Hepatocyte (in vitro differentiated cells): ENCODE measurements around the gene GMDS. TPM values are rescaled to one million over a fixed set of nuclear protein-coding genes. Genes with fewer than 3 reads are reported as not detected.

ENCODE experiments used
- DNase-seq: peaks from one replicate; pipeline ENCODE4 v3.0.0-alpha.2; 2016; ENCODE audit warnings: low spot score
- H2AFZ ChIP-seq: fragments of 200-600 bp; sonication (generic); 2 replicates; pipeline ENCODE4 v1.6.0; 2016; ENCODE audit warnings: antibody characterized with exemption, mild to moderate bottlenecking
- H3K27ac ChIP-seq: fragments of 200-600 bp; sonication (generic); 2 replicates; pipeline ENCODE4 v1.5.1; 2016; ENCODE audit warnings: mild to moderate bottlenecking
- H3K27me3 ChIP-seq: fragments of 200-600 bp; sonication (generic); 2 replicates; pipeline ENCODE4 v1.6.1; 2016
- H3K36me3 ChIP-seq: fragments of 200-600 bp; sonication (generic); replicated peaks from 2 replicates; pipeline ENCODE4 v1.5.1; 2016; ENCODE audit warnings: low read depth; ENCODE audit not compliant: insufficient read depth
- H3K4me1 ChIP-seq: fragments of 200-600 bp; sonication (generic); 2 replicates; pipeline ENCODE4 v1.5.1; 2016; ENCODE audit warnings: mild to moderate bottlenecking, moderate library complexity; ENCODE audit not compliant: insufficient read depth
- H3K4me2 ChIP-seq: fragments of 200-600 bp; sonication (generic); 2 replicates; pipeline ENCODE4 v1.6.0; 2016
- H3K4me3 ChIP-seq: fragments of 200-600 bp; sonication (generic); 2 replicates; pipeline ENCODE4 v1.5.1; 2016; ENCODE audit warnings: mild to moderate bottlenecking
- H3K79me2 ChIP-seq: fragments of 200-600 bp; sonication (generic); 2 replicates; pipeline ENCODE4 v1.6.0; 2017; ENCODE audit warnings: mild to moderate bottlenecking
- H3K9me2 ChIP-seq: fragments of 200-600 bp; sonication (generic); replicated peaks from 2 replicates; pipeline ENCODE4 v1.6.0; 2017; ENCODE audit warnings: mild to moderate bottlenecking; ENCODE audit not compliant: insufficient read depth
- H3K9me3 ChIP-seq: fragments of 200-600 bp; sonication (generic); 2 replicates; pipeline ENCODE4 v1.5.1; 2016; ENCODE audit warnings: low read depth, mild to moderate bottlenecking
- H4K20me1 ChIP-seq: fragments of 200-600 bp; sonication (generic); 2 replicates; pipeline ENCODE4 v1.6.0; 2016; ENCODE audit warnings: mild to moderate bottlenecking; ENCODE audit not compliant: insufficient read depth, poor library complexity, severe bottlenecking
- CTCF ChIP-seq: fragments of 200-600 bp; sonication (generic); IDR thresholded peaks from 2 replicates; pipeline ENCODE4 v1.5.1; 2016; ENCODE audit warnings: antibody characterized with exemption, mild to moderate bottlenecking; ENCODE audit not compliant: poor library complexity
- EZH2 ChIP-seq: fragments of 200-600 bp; sonication (generic); IDR thresholded peaks from 2 replicates; pipeline ENCODE4 v1.6.1; 2016; ENCODE audit warnings: antibody characterized with exemption, mild to moderate bottlenecking, borderline replicate concordance
- EZH2phosphoT487 ChIP-seq: fragments of 200-600 bp; sonication (generic); IDR thresholded peaks from one replicate; pipeline ENCODE4 v1.6.1; 2018; ENCODE audit warnings: antibody characterized with exemption, mild to moderate bottlenecking, low read depth, moderate library complexity; ENCODE audit not compliant: unreplicated experiment, severe bottlenecking
- WGBS: methylation state at CpG from one replicate; pipeline ENCODE4 v1.1.6; 2016; ENCODE audit warnings: low lambda C conversion rate; ENCODE audit errors: missing lambda C conversion rate; 5-methylcytosine and 5-hydroxymethylcytosine counted together
- polyA plus RNA-seq: library from polyadenylated mRNA; unstranded; fragments of >200 nt; fragmentation: Nextera tagmentation; extraction: Ambion mirVana; gene quantifications from 2 replicates; pipeline ENCODE4 v1.2.1, GENCODE V29; 2016
- total RNA-seq: library from RNA; depleted of rRNA; stranded (reverse); fragments of >200 nt; gene quantifications from 2 replicates; pipeline ENCODE4 v1.2.3, GENCODE V29; 2014

GMDS gene
- total and polyA plus RNA-seq, 2 experiments from 2014 or later = 20.7 to 32.6 TPM

GRCh38 chr6:1749041-1749440 lies 496.4 kb downstream of the GMDS start:
- H2AFZ ChIP-seq = no peak overlapping the region
- no peaks in the 10 kb centered on the region for H3K9me3 ChIP-seq
- H3K27ac ChIP-seq = no peak overlapping the region
- TF ChIP-seq EZH2phosphoT487 (no peak), CTCF (no peak), EZH2 (no peak)
- H3K4me1 ChIP-seq = no peaks in the 10 kb centered on the region
- no peaks in the 10 kb centered on the region for H3K79me2 ChIP-seq
- H3K4me2 ChIP-seq = no peak overlapping the region
- no peaks in the 10 kb centered on the region for H3K9me2 ChIP-seq
- H3K36me3 ChIP-seq = no peaks in the 10 kb centered on the region
- 89% methylated on average over 6 of the region's 6 CpGs for WGBS
- no peaks in the 10 kb centered on the region for H4K20me1 ChIP-seq
- no peaks in the 10 kb centered on the region for H3K27me3 ChIP-seq
- DNase-seq = no peak
- H3K4me3 ChIP-seq = no peak overlapping the region

GRCh38 chr6:1747531-1747930 lies 497.9 kb downstream of the GMDS start:
- no peaks in the 10 kb centered on the region for H3K79me2 ChIP-seq
- no peak overlapping the region for H3K4me3 ChIP-seq
- no peak for DNase-seq
- H3K4me2 ChIP-seq = no peak overlapping the region
- WGBS = 69% methylated on average over 5 of the region's 5 CpGs
- H4K20me1 ChIP-seq = no peaks in the 10 kb centered on the region
- no peaks in the 10 kb centered on the region for H3K9me2 ChIP-seq
- no peaks in the 10 kb centered on the region for H3K36me3 ChIP-seq
- H3K27ac ChIP-seq = no peak overlapping the region
- H3K27me3 ChIP-seq = no peaks in the 10 kb centered on the region
- no peaks in the 10 kb centered on the region for H3K4me1 ChIP-seq
- H2AFZ ChIP-seq = no peak overlapping the region
- TF ChIP-seq EZH2 (no peak), EZH2phosphoT487 (no peak), CTCF (no peak)
- H3K9me3 ChIP-seq = no peaks in the 10 kb centered on the region

- no peaks in the 10 kb centered on the region for H3K79me2 ChIP-seq
- H4K20me1 ChIP-seq = no peaks in the 10 kb centered on the region
- no peaks in the 10 kb centered on the region for H3K9me2 ChIP-seq
- no peaks in the 10 kb centered on the region for H3K4me1 ChIP-seq
- no peak for DNase-seq
- H3K27me3 ChIP-seq = no peaks in the 10 kb centered on the region
- H3K9me3 ChIP-seq = no peaks in the 10 kb centered on the region
- no peak overlapping the region for H3K4me3 ChIP-seq
- WGBS = 92% methylated on average over 4 of the region's 4 CpGs
- no peak overlapping the region for H3K4me2 ChIP-seq
- no peaks in the 10 kb centered on the region for H3K36me3 ChIP-seq
- no peak overlapping the region for H2AFZ ChIP-seq
- H3K27ac ChIP-seq = no peak overlapping the region
- TF ChIP-seq EZH2 (no peak), EZH2phosphoT487 (no peak), CTCF (no peak)
Measured at GRCh38 chr6:1747003-1747402, 498.4 kb downstream of the GMDS start.

- no peak overlapping the region for H2AFZ ChIP-seq
- H3K79me2 ChIP-seq = no peaks in the 10 kb centered on the region
- no peaks in the 10 kb centered on the region for H3K9me3 ChIP-seq
- H3K36me3 ChIP-seq = no peaks in the 10 kb centered on the region
- no peaks in the 10 kb centered on the region for H3K9me2 ChIP-seq
- no peaks in the 10 kb centered on the region for H3K4me1 ChIP-seq
- H4K20me1 ChIP-seq = no peaks in the 10 kb centered on the region
- H3K27me3 ChIP-seq = no peaks in the 10 kb centered on the region
- H3K27ac ChIP-seq = no peak overlapping the region
- H3K4me2 ChIP-seq = no peak overlapping the region
- WGBS = 84% methylated on average over 8 of the region's 8 CpGs
- DNase-seq = no peak
- TF ChIP-seq CTCF = no peak
- H3K4me3 ChIP-seq = no peak overlapping the region
Measured at GRCh38 chr6:1745814-1746213, 499.6 kb downstream of the GMDS start.
